Stomach (tissue), 9 donors: ENCODE measurements around the gene ATXN7L1. TPM values are rescaled to one million over a fixed set of nuclear protein-coding genes. Genes with fewer than 3 reads are reported as not detected.

Source experiments
- DNase-seq, 2 donors: peaks; one replicate each; pipeline versions ENCODE4 v3.0.0 to v3.0.0-alpha.2; 2013 to 2019
- H3K27ac ChIP-seq, 5 donors: fragments of 200-600 bp in 4 of 5; sonication (generic) in 4 of 5; one replicate each; pipeline ENCODE4 v1.5.1; 2013 to 2019; ENCODE audit warnings: mild to moderate bottlenecking in 1 of 5, moderate library complexity in 1 of 5
- H3K27me3 ChIP-seq, 3 donors: fragments of 200-600 bp; sonication (generic); one replicate each; pipeline ENCODE4 v1.5.1; 2017 to 2019; ENCODE audit warnings: mixed run types in 1 of 3
- H3K36me3 ChIP-seq, 4 donors: fragments of 200-600 bp; sonication (generic); 1 replicate in 3 of 4; 2 replicates in 1 of 4; pipeline ENCODE4 v1.5.1; 2016 to 2019
- H3K4me1 ChIP-seq, 4 donors: fragments of 200-600 bp; sonication (generic); one replicate each; pipeline ENCODE4 v1.5.1; 2016 to 2019
- H3K4me3 ChIP-seq, 4 donors: fragments of 200-600 bp; sonication (generic) in 3 of 4; one replicate each; pipeline ENCODE4 v1.5.1; 2016 to 2019; ENCODE audit warnings: mild to moderate bottlenecking in 1 of 4
- H3K9me3 ChIP-seq, 4 donors: fragments of 200-600 bp; sonication (generic); one replicate each; pipeline ENCODE4 v1.5.1; 2016 to 2019
- EP300 ChIP-seq: sonication (generic); formaldehyde crosslinking; IDR thresholded peaks from one replicate; pipeline ENCODE4 v1.6.1; 2017; ENCODE audit warnings: antibody characterized with exemption
- POLR2A ChIP-seq, 4 donors: fragments of 450-650 bp; IDR thresholded peaks; one replicate each; pipeline ENCODE4 v1.6.1; 2016; ENCODE audit warnings: antibody characterized with exemption in 4 of 4, control low read depth in 2 of 4, mild to moderate bottlenecking in 1 of 4, moderate library complexity in 1 of 4
- POLR2AphosphoS5 ChIP-seq, 3 donors: sonication (generic); formaldehyde crosslinking; IDR thresholded peaks; one replicate each; pipeline ENCODE4 v1.6.1; 2016; ENCODE audit warnings: antibody characterized with exemption in 3 of 3
- WGBS, 5 donors: extraction: QIAGEN DNeasy Blood & Tissue Kit in 3 of 5; methylation state at CpG; one replicate each; pipeline versions ENCODE4 v1.1.5 to v1.1.7; 2013 to 2018; 5-methylcytosine and 5-hydroxymethylcytosine counted together
- intact Hi-C: fragments of 100-400 bp; cut with DNase I; formaldehyde crosslinking; loops from one replicate; pipeline ENCODE4 v1.15.1; 2023; ENCODE audit warnings: low total_unique reads
- polyA plus RNA-seq, 3 donors: library from polyadenylated mRNA; stranded (reverse); fragments of 200-250 nt; gene quantifications; one replicate each; pipeline ENCODE4 v1.2.3, GENCODE V29; 2013
- total RNA-seq, 5 donors: library from RNA; depleted of rRNA; stranded (reverse); fragments of >200 nt; gene quantifications; one replicate each; pipeline versions ENCODE4 v1.1.0 to v1.2.3, GENCODE V29; 2014 to 2016
- TF ChIP-seq, protein P1 (sequence below), 7 experiments: fragments of 450-650 bp in 4 of 7; fragments of 200-600 bp in 3 of 7; sonication (generic) in 3 of 7; IDR thresholded peaks; one replicate each; pipeline ENCODE4 v1.5.1; 2016 to 2019; ENCODE audit warnings: antibody characterized with exemption in 7 of 7, control low read depth in 2 of 7, mild to moderate bottlenecking in 1 of 7
- donor health status: healthy with polysubstance abuse.
- donor health status: Bipolar disorder and iron deficiency.
- donor health status: healthy.

Gene ATXN7L1
- total and polyA plus RNA-seq, 8 donors = 3.8 to 92.2 (median 8.8) TPM

DNA sequence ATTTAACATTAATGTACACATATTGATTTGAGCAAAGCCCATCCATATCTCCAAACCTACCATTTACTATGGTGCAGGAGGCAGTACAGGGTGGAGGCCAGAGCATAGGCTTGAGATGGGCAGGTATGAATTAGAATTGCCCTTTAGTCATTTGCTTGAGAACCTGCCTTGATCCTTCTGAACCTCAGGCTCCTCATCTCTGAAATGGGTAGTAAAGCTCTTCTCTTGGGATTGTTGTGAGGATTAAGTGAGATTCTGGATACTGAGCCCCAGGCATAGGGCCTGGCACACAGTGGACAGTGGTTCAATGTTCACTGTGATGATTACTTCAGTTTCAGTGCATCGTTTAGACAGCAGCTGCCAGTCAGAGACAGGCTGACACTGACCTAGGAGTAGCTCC, 5.0 kb upstream of the ATXN7L1 start:
- 65 to 88% (median 86%) methylated on average over 1 of the region's 1 CpG for WGBS, 5 donors
- peak overlapping the region in 2 of 5 donors; percentile 14 to 47 for H3K27ac ChIP-seq

DNA sequence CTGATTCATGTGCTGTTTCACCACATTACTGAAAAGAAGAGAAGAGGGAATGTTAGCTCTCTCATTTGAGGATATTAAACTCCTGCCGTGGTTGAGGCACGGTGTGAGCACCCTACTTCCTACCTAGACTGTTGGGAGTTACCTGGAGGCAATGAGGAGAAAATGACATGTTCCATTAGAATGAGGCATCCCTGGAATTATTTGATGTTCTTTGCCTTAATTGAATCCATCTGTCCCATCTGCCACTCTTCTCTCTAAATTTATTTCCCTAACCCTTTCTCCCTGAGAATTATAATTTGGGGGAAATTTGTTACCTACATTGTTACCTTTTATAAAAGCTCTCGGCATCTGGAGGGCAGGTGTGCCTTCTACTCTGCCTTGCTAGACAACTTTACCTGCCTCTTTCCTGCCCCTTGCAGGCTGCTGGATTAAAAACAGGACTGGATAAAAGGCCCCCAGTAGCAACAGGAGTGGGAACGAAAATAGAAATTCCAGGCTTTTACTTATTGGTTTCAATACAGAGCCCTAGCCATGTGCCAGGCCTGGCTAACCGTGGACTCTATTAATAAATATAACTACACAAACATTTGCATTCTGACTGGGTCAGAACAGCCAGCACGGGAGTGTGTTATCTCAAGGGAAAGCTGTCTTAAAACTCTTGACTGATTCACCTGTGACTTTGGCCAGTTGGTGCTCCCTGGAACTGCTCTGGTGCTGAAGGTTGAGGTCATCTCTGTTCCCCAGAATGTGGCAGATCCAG, 4.4 kb upstream of the ATXN7L1 start:
- Histone ChIP-seq H3K4me3 (no peak overlapping the region), H3K27me3 (peaks cover 0 to 3% (median 0%) of the 10 kb centered on the region in 3 donors), H3K4me1 (peaks cover 22 to 56% (median 42%) of the 10 kb centered on the region in 4 donors), H3K36me3 (no peaks in the 10 kb centered on the region), H3K9me3 (no peaks in the 10 kb centered on the region), H3K27ac (peak overlapping the region in 4 of 5 donors; percentile 37 to 63 (median 51))
- 47 to 53% (median 51%) methylated on average over 6 of the region's 6 CpGs for WGBS, 5 donors
- intact Hi-C loops = no loop called here
- peak; percentile 17 to 59 for DNase-seq
- TF ChIP-seq POLR2AphosphoS5 (IDR thresholded peaks at IDR 0.05) = no peak
- TF ChIP-seq, protein P1, sequence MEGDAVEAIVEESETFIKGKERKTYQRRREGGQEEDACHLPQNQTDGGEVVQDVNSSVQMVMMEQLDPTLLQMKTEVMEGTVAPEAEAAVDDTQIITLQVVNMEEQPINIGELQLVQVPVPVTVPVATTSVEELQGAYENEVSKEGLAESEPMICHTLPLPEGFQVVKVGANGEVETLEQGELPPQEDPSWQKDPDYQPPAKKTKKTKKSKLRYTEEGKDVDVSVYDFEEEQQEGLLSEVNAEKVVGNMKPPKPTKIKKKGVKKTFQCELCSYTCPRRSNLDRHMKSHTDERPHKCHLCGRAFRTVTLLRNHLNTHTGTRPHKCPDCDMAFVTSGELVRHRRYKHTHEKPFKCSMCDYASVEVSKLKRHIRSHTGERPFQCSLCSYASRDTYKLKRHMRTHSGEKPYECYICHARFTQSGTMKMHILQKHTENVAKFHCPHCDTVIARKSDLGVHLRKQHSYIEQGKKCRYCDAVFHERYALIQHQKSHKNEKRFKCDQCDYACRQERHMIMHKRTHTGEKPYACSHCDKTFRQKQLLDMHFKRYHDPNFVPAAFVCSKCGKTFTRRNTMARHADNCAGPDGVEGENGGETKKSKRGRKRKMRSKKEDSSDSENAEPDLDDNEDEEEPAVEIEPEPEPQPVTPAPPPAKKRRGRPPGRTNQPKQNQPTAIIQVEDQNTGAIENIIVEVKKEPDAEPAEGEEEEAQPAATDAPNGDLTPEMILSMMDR (IDR thresholded peaks at IDR 0.05) = no peak
- no peak for TF ChIP-seq POLR2A (IDR thresholded peaks at IDR 0.05)

More for the DNA sequence above, 5.0 kb upstream of the ATXN7L1 start:
- intact Hi-C loops = no loop called here
- no peaks in the 10 kb centered on the region for H3K36me3 ChIP-seq
- no peaks in the 10 kb centered on the region for H3K9me3 ChIP-seq
- H3K4me1 ChIP-seq = peaks cover 22 to 55% (median 39%) of the 10 kb centered on the region in 4 donors
- H3K4me3 ChIP-seq = no peak overlapping the region
- no peak for DNase-seq
- TF ChIP-seq EP300 = no peak
- TF ChIP-seq POLR2A (IDR thresholded peaks at IDR 0.05) = no peak
- H3K27me3 ChIP-seq = peaks cover 0 to 3% (median 0%) of the 10 kb centered on the region in 3 donors

DNA sequence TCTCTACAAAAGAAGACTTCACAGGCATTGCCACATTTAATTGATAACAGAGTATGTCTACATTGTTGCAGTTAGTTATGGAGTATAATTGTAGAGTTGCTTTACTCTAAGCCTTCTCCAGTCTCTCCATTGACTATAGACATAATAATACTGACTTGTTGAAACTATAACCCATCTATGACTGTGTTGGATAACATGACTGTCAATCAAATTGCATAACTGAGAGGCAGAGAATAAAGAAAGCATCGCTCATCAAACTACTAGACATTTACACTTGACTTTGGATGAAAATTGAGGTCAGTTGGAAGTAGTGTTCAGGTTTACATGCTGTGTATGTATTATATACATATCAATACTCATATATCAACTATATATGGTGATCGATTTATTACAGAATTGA, 3.4 kb upstream of the ATXN7L1 start:
- Histone ChIP-seq H3K27ac (no peak overlapping the region), H3K27me3 (peaks cover 0 to 3% (median 0%) of the 10 kb centered on the region in 3 donors), H3K4me3 (no peak overlapping the region), H3K9me3 (no peaks in the 10 kb centered on the region), H3K36me3 (no peaks in the 10 kb centered on the region), H3K4me1 (peaks cover 27 to 56% (median 47%) of the 10 kb centered on the region in 4 donors)
- intact Hi-C loops = no loop called here
- DNase-seq = no peak
- TF ChIP-seq POLR2A (IDR thresholded peaks at IDR 0.05) (no peak), EP300 (no peak), POLR2AphosphoS5 (IDR thresholded peaks at IDR 0.05) (no peak)
- TF ChIP-seq, protein P1 (IDR thresholded peaks at IDR 0.05) = no peak
- 96 to 100% (median 97%) methylated on average over 2 of the region's 2 CpGs for WGBS, 5 donors

DNA sequence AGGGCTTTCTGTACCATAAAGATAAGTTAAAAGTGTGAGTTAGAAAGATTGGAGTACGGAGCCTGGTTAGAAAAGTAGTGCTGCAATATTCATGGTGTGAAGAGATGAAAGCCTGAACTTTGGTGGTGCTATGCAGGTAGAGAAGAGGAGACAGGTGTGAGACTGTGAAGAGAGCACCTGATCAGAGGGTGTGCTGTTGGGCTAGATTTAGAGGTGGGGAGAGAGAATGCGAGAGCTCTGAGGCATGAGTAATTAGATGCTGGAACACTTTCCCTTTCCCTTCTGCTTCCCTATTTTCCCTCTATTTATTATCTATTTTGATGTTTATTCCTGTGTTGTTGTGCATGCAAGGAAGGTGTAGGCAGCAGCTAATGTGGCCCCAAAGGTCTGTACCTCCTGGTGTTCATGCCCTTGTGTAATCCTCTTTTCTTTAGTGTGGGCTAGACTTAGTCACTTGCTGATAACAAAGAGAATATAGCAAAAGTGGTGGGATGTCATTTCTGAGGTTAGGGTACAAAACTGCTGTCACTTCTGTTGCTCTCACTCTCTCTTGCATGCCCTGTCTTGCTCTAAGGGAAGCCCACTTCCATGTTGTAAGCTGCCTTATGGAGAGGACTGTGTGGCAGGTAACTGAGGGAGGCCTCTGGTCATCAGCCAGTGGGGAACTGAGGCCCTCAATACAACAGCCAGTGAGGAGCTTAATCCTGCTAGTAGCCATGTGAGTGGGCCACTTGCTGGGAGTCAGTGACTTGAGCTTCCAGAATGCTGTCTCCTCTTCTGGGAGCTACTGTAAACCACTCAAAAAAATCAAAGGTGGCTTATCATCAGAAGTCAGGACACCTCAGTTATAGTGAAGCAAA, 2.6 kb upstream of the ATXN7L1 start:
- Histone ChIP-seq H3K4me3 (peak overlapping the region in 1 of 4 donors; percentile 78), H3K9me3 (no peaks in the 10 kb centered on the region), H3K4me1 (peaks cover 27 to 63% (median 48%) of the 10 kb centered on the region in 4 donors), H3K27me3 (peaks cover 0 to 3% (median 0%) of the 10 kb centered on the region in 3 donors), H3K27ac (no peak overlapping the region), H3K36me3 (no peaks in the 10 kb centered on the region)
- intact Hi-C loops = no loop called here
- DNase-seq = no peak
- WGBS, 5 donors = 70 to 88% (median 80%) methylated on average over 2 of the region's 2 CpGs
- TF ChIP-seq POLR2AphosphoS5 (IDR thresholded peaks at IDR 0.05) = no peak
- TF ChIP-seq, protein P1 (IDR thresholded peaks at IDR 0.05) = no peak
- TF ChIP-seq POLR2A (IDR thresholded peaks at IDR 0.05) = no peak
- no peak for TF ChIP-seq EP300
